ENCODE measurements around the gene OAS1.

DNA sequence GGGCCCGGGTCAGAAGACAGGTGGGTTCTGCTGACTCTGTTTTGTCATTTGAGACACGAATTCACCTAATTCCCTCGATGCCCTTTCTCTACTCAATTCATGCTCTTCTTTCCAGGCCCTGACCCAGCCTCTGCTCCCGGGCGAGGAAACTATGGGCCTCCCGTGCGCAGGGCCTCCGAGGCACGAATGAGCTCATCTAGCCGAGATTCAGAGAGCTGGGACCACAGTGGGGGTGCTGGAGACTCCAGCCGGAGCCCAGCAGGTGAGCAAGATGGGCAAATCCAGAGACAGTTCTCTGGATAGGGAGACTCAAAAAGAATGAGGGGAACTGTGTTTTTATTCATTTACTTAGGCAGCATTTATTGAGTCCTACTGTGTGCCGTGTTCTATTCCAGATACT lies 37.0 kb upstream of the OAS1 start:
- TF ChIP-seq, protein P1, sequence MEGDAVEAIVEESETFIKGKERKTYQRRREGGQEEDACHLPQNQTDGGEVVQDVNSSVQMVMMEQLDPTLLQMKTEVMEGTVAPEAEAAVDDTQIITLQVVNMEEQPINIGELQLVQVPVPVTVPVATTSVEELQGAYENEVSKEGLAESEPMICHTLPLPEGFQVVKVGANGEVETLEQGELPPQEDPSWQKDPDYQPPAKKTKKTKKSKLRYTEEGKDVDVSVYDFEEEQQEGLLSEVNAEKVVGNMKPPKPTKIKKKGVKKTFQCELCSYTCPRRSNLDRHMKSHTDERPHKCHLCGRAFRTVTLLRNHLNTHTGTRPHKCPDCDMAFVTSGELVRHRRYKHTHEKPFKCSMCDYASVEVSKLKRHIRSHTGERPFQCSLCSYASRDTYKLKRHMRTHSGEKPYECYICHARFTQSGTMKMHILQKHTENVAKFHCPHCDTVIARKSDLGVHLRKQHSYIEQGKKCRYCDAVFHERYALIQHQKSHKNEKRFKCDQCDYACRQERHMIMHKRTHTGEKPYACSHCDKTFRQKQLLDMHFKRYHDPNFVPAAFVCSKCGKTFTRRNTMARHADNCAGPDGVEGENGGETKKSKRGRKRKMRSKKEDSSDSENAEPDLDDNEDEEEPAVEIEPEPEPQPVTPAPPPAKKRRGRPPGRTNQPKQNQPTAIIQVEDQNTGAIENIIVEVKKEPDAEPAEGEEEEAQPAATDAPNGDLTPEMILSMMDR (IDR thresholded peaks at IDR 0.05) = no peak
- TF ChIP-seq POLR2A (IDR thresholded peaks at IDR 0.05) = no peak

Data from uterus (tissue), 2 donors.